ENCODE measurements around the gene MCFD2.
A peak's percentile ranks its signal among the peaks of the same experiment; 100 is the strongest.
"Not testable (repeated sequence)": the region's sequence is repeated elsewhere in the genome, so short reads cannot be mapped to it uniquely, and the experiment has no call there.

The MCFD2 gene

GRCh38 chr2:46937471-46937901, 21.9 kb upstream of the MCFD2 start:
- no peak for DNase-seq (ENCODE audit: low read depth)

GRCh38 chr2:46936566-46936965, 21.0 kb upstream of the MCFD2 start:
- DNase-seq (ENCODE audit: low read depth), result no peak

- DNase-seq (ENCODE audit: low read depth), result no peak
Observed at GRCh38 chr2:46935071-46935470, 19.5 kb upstream of the MCFD2 start.

- DNase-seq (ENCODE audit: low read depth), result no peak
Observed at GRCh38 chr2:46929612-46930011, 14.0 kb upstream of the MCFD2 start.

GRCh38 chr2:46926863-46927262, 11.3 kb upstream of the MCFD2 start:
- DNase-seq (ENCODE audit: low read depth), result no peak

GRCh38 chr2:46925474-46926351, 10.1 kb upstream of the MCFD2 start:
- no peak for DNase-seq (ENCODE audit: low read depth)

- DNase-seq (ENCODE audit: low read depth), result no peak
Observed at GRCh38 chr2:46924608-46925007, 9.0 kb upstream of the MCFD2 start.

- DNase-seq (ENCODE audit: low read depth), result no peak
Observed at GRCh38 chr2:46924038-46924437, 8.4 kb upstream of the MCFD2 start.

GRCh38 chr2:46923041-46923528, 7.5 kb upstream of the MCFD2 start:
- DNase-seq (ENCODE audit: low read depth), result no peak

- no peak for DNase-seq (ENCODE audit: low read depth)
Observed at GRCh38 chr2:46922606-46923005, 7.0 kb upstream of the MCFD2 start.

GRCh38 chr2:46921676-46922448, 6.3 kb upstream of the MCFD2 start:
- no peak for DNase-seq (ENCODE audit: low read depth)

- DNase-seq (ENCODE audit: low read depth), result no peak
Observed at GRCh38 chr2:46917628-46918027, 2.0 kb upstream of the MCFD2 start.

GRCh38 chr2:46915811-46916630, 415 bp upstream of the MCFD2 start:
- DNase-seq (ENCODE audit: low read depth), result peak; percentile 58

GRCh38 chr2:46914578-46915230, 902 bp downstream of the MCFD2 start:
- DNase-seq (ENCODE audit: low read depth), result no peak

GRCh38 chr2:46913471-46914381, 1.9 kb downstream of the MCFD2 start:
- DNase-seq (ENCODE audit: low read depth), result no peak

- DNase-seq (ENCODE audit: low read depth), result no peak
Observed at GRCh38 chr2:46909771-46910419, 5.7 kb downstream of the MCFD2 start.

GRCh38 chr2:46909150-46909549, 6.5 kb downstream of the MCFD2 start:
- no peak for DNase-seq (ENCODE audit: low read depth)

GRCh38 chr2:46904908-46905678, 10.5 kb downstream of the MCFD2 start:
- not testable (repeated sequence) for DNase-seq (ENCODE audit: low read depth)

- not testable (repeated sequence) for DNase-seq (ENCODE audit: low read depth)
Observed at GRCh38 chr2:46902980-46903379, 12.6 kb downstream of the MCFD2 start.

Data from activated T-helper 1 cell treated with Interleukin-2 at 50 U/mL for 16 hours (primary cell).